Measurements from ENCODE around the gene KIAA0232. TPM values are rescaled to one million over a fixed set of nuclear protein-coding genes. Genes with fewer than 3 reads are reported as not detected.

KIAA0232 gene
- total and polyA plus RNA-seq, 11 donors: 20.0 to 78.4 (median 67.7) TPM

DNA sequence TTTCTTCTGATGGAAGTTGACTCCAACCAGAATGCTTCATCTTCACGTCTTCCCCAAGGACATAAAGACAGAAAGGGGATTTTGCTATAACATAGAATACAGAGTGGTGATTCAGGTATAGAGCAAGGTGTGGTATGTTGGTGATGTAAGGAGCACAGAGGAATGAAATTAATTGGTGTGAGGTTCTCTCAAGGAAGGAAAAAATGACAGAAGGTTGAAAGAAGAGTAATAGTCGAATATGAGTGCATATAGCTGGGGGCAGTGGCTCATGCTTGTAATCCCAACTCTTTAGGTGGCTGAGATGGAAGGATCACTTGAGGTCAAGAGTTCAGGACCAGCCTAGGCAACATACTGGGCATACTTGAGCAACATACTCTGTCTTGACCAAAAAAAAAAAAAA lies 20.1 kb downstream of the KIAA0232 start:
- H3K36me3 ChIP-seq: peaks cover 0 to 5% (median 0%) of the 10 kb centered on the region in 9 donors
- H3K9me3 ChIP-seq: no peaks in the 10 kb centered on the region
- DNase-seq (no peak), ATAC-seq (no peak)
- no peak overlapping the region for H3K4me3 ChIP-seq
- WGBS, 4 donors: 91 to 97% (median 93%) methylated on average over 2 of the region's 2 CpGs
- H3K4me1 ChIP-seq: peaks cover 4 to 75% (median 35%) of the 10 kb centered on the region in 12 donors
- intact Hi-C loops (cut with DNase I): no loop called here
- no peak overlapping the region for H3K27ac ChIP-seq
- H3K27me3 ChIP-seq: no peaks in the 10 kb centered on the region
- TF ChIP-seq POLR2A (IDR thresholded peaks at IDR 0.05): no peak
- TF ChIP-seq, protein P1, sequence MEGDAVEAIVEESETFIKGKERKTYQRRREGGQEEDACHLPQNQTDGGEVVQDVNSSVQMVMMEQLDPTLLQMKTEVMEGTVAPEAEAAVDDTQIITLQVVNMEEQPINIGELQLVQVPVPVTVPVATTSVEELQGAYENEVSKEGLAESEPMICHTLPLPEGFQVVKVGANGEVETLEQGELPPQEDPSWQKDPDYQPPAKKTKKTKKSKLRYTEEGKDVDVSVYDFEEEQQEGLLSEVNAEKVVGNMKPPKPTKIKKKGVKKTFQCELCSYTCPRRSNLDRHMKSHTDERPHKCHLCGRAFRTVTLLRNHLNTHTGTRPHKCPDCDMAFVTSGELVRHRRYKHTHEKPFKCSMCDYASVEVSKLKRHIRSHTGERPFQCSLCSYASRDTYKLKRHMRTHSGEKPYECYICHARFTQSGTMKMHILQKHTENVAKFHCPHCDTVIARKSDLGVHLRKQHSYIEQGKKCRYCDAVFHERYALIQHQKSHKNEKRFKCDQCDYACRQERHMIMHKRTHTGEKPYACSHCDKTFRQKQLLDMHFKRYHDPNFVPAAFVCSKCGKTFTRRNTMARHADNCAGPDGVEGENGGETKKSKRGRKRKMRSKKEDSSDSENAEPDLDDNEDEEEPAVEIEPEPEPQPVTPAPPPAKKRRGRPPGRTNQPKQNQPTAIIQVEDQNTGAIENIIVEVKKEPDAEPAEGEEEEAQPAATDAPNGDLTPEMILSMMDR (IDR thresholded peaks at IDR 0.05): no peak

DNA sequence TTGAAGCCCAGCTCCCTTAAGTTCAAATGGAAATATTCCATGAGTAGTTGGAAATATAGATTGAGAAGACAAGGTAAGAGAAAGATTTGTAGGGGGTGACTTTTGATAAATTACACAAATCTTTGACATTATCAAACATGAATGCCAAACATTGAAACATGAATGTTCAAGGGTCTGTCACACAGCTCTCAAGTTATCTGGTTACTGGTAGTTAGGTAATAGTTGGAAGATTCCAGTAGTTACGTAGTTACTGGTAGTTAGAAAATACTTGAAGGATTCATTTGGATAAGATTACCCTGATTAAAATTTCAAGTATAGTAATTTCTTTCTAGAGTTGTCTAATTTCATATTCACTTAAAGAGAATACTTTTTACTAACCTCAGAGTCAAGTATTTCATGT lies 20.7 kb downstream of the KIAA0232 start:
- intact Hi-C loops (cut with DNase I): no loop called here
- no peaks in the 10 kb centered on the region for H3K27me3 ChIP-seq
- H3K36me3 ChIP-seq: peaks cover 0 to 5% (median 0%) of the 10 kb centered on the region in 9 donors
- TF ChIP-seq POLR2A (IDR thresholded peaks at IDR 0.05): no peak
- TF ChIP-seq, protein P1 (IDR thresholded peaks at IDR 0.05): no peak
- H3K27ac ChIP-seq: no peak overlapping the region
- peaks cover 4 to 75% (median 41%) of the 10 kb centered on the region in 12 donors for H3K4me1 ChIP-seq
- DNase-seq: no peak
- no peaks in the 10 kb centered on the region for H3K9me3 ChIP-seq
- WGBS, 4 donors: 56 to 73% (median 63%) methylated on average over 1 of the region's 1 CpG
- no peak for ATAC-seq
- no peak overlapping the region for H3K4me3 ChIP-seq

DNA sequence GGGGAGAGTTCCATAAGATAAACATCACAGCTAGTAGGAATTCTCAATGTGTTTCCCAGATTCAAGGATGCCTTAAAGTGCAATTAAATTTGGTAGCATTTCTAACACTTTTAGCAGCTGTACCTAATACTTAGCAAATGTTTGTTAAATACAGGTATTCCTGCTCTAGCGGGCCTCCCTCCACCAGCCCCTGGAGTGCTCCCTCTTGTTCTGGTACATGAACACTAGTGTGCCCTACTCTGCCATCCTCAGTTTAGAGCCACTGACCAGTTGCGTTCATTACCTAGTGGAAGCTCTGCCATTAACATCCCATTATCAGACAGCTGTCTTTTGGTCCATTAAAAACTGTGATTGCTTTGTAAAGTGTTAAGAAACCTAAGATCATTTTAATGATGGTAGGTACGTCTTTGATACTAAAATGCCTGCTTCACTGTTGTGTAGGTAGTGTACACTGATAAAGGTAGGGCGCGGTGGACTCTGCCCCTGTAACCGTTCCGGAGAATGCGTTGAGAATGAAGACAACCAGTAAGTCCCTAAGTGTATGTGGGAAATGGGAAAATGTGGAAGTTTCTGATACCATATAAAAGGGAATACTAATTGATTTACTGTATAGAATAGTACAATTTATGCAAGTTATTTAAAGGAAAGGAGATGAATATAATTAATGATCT lies 21.7 kb downstream of the KIAA0232 start:
- H3K36me3 ChIP-seq: no peaks in the 10 kb centered on the region
- H3K27ac ChIP-seq: no peak overlapping the region
- DNase-seq: no peak
- no peaks in the 10 kb centered on the region for H3K27me3 ChIP-seq
- intact Hi-C loops (cut with DNase I): no loop called here
- peaks cover 4 to 75% (median 49%) of the 10 kb centered on the region in 12 donors for H3K4me1 ChIP-seq
- no peak for ATAC-seq
- TF ChIP-seq, protein P1 (IDR thresholded peaks at IDR 0.05): no peak
- TF ChIP-seq POLR2A (IDR thresholded peaks at IDR 0.05): no peak
- H3K4me3 ChIP-seq: no peak overlapping the region
- WGBS, 4 donors: 90 to 93% (median 93%) methylated on average over 8 of the region's 8 CpGs
- no peaks in the 10 kb centered on the region for H3K9me3 ChIP-seq

DNA sequence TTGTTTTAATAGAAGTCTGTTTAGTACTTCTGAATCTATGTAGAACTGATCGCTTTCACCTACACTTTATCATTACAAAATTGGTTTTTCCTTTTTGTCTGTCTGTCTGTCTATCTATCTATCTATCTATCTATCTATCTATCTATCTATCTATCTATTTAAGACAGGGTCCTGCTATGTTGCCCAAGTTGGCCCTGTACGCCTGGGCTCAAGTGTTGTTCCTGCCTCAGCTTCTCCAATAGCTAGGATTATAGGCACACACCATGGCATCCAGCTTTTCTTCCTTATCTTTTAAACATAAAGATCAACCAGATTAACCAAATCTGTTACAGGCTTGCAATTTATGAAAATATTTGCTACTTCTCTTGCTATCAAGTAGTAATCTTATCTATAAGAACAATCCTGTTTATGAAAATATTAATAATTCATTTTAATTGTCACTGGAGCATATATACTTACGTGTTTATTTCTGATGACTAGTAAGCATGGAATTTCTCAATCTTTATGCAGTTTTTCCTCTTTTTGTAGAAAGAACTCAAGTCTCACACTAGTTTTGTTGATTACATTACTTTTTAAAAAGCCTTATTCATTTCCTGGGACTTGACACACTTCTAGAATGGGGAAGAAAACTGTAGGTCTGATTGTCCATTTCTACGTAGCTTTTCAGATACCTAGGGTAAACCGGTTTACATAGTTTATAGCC lies 24.5 kb downstream of the KIAA0232 start:
- Histone ChIP-seq H3K4me1 (peaks cover 4 to 68% (median 40%) of the 10 kb centered on the region in 12 donors), H3K36me3 (no peaks in the 10 kb centered on the region), H3K27ac (peak overlapping the region in 7 of 12 donors; percentile 7 to 76 (median 31)), H3K9me3 (no peaks in the 10 kb centered on the region), H3K4me3 (no peak overlapping the region), H3K27me3 (no peaks in the 10 kb centered on the region)
- no peak for TF ChIP-seq POLR2A (IDR thresholded peaks at IDR 0.05)
- TF ChIP-seq, protein P1 (IDR thresholded peaks at IDR 0.05): no peak
- ATAC-seq (peak in 3 of 4 donors; percentile 19 to 64 (median 42)), DNase-seq (no peak)
- WGBS, 4 donors: 86 to 92% (median 89%) methylated on average over 5 of the region's 5 CpGs
- intact Hi-C loops (cut with DNase I): no loop called here
